NT2/D1 (cell line): ENCODE results near the gene APOA4.

Experiments used
- DNase-seq: peaks from one replicate; pipeline ENCODE4 v3.0.0-alpha.2; 2011; ENCODE audit warnings: low read depth, low spot score
- H3K27me3 ChIP-seq: 2 replicates; pipeline ENCODE4 v1.6.0; 2011; ENCODE audit warnings: mild to moderate bottlenecking; ENCODE audit not compliant: insufficient read length, insufficient read depth
- H3K36me3 ChIP-seq: 2 replicates; pipeline ENCODE4 v1.6.1; 2011; ENCODE audit warnings: mild to moderate bottlenecking, low read length, mixed read lengths; ENCODE audit not compliant: insufficient read depth, insufficient read length
- H3K4me1 ChIP-seq: 2 replicates; pipeline ENCODE4 v1.5.1; 2011; ENCODE audit not compliant: insufficient read depth, insufficient read length
- H3K4me3 ChIP-seq: 2 replicates; pipeline ENCODE4 v1.5.1; 2011; ENCODE audit warnings: low read depth; ENCODE audit not compliant: insufficient read length
- H3K9ac ChIP-seq: 2 replicates; pipeline ENCODE4 v1.6.0; 2011; ENCODE audit warnings: low read depth; ENCODE audit not compliant: insufficient read length
- H3K9me3 ChIP-seq: 2 replicates; pipeline ENCODE4 v1.5.1; 2011; ENCODE audit warnings: mild to moderate bottlenecking, low read length; ENCODE audit not compliant: insufficient read depth
- SUZ12 ChIP-seq: IDR thresholded peaks from 2 replicates; pipeline ENCODE4 v1.6.1; 2011; ENCODE audit not compliant: insufficient read length, insufficient read depth; ENCODE audit errors: extremely low read depth
- YY1 ChIP-seq: IDR thresholded peaks from 2 replicates; pipeline ENCODE4 v1.6.1; 2011; ENCODE audit not compliant: insufficient read length, insufficient read depth
- ZNF274 ChIP-seq: IDR thresholded peaks from 2 replicates; pipeline ENCODE4 v1.6.1; 2011; ENCODE audit warnings: mild to moderate bottlenecking, low read depth, low read length

Gene APOA4

GRCh38 chr11:116865696-116866095 is 42.6 kb upstream of the APOA4 start:
- Histone ChIP-seq H3K9me3 (no peaks in the 10 kb centered on the region), H3K36me3 (peaks cover 64% of the 10 kb centered on the region), H3K9ac (no peak overlapping the region), H3K27me3 (no peaks in the 10 kb centered on the region), H3K4me1 (no peaks in the 10 kb centered on the region), H3K4me3 (no peak overlapping the region)
- TF ChIP-seq ZNF274: no peak
- no peak for TF ChIP-seq YY1
- TF ChIP-seq SUZ12: no peak
- DNase-seq: no peak

GRCh38 chr11:116864531-116864930 is 41.4 kb upstream of the APOA4 start:
- Histone ChIP-seq H3K27me3 (no peaks in the 10 kb centered on the region), H3K36me3 (peaks cover 66% of the 10 kb centered on the region), H3K4me3 (no peak overlapping the region), H3K9me3 (no peaks in the 10 kb centered on the region), H3K4me1 (no peaks in the 10 kb centered on the region), H3K9ac (no peak overlapping the region)
- DNase-seq: no peak
- no peak for TF ChIP-seq YY1

- H3K9me3 ChIP-seq: no peaks in the 10 kb centered on the region
- H3K4me1 ChIP-seq: no peaks in the 10 kb centered on the region
- no peak for TF ChIP-seq ZNF274
- TF ChIP-seq SUZ12: no peak
- no peak for TF ChIP-seq YY1
- H3K4me3 ChIP-seq: no peak overlapping the region
- no peak overlapping the region for H3K9ac ChIP-seq
- DNase-seq: no peak
- no peaks in the 10 kb centered on the region for H3K27me3 ChIP-seq
- peaks cover 68% of the 10 kb centered on the region for H3K36me3 ChIP-seq
Observed at GRCh38 chr11:116862951-116863350, 39.8 kb upstream of the APOA4 start.

GRCh38 chr11:116862185-116862584 is 39.1 kb upstream of the APOA4 start:
- no peak overlapping the region for H3K4me3 ChIP-seq
- no peaks in the 10 kb centered on the region for H3K9me3 ChIP-seq
- no peaks in the 10 kb centered on the region for H3K27me3 ChIP-seq
- no peak for TF ChIP-seq ZNF274
- no peak for TF ChIP-seq SUZ12
- no peak for TF ChIP-seq YY1
- H3K9ac ChIP-seq: no peak overlapping the region
- DNase-seq: no peak
- H3K36me3 ChIP-seq: peaks cover 68% of the 10 kb centered on the region
- no peaks in the 10 kb centered on the region for H3K4me1 ChIP-seq

- Histone ChIP-seq H3K9me3 (no peaks in the 10 kb centered on the region), H3K27me3 (no peaks in the 10 kb centered on the region), H3K9ac (no peak overlapping the region), H3K4me1 (no peaks in the 10 kb centered on the region), H3K36me3 (peaks cover 65% of the 10 kb centered on the region), H3K4me3 (no peak overlapping the region)
- no peak for DNase-seq
- TF ChIP-seq YY1: no peak
- TF ChIP-seq ZNF274: no peak
- TF ChIP-seq SUZ12: no peak
Observed at GRCh38 chr11:116861539-116861938, 38.4 kb upstream of the APOA4 start.

GRCh38 chr11:116860303-116860702 is 37.2 kb upstream of the APOA4 start:
- H3K9ac ChIP-seq: no peak overlapping the region
- no peak overlapping the region for H3K4me3 ChIP-seq
- no peak for DNase-seq
- no peaks in the 10 kb centered on the region for H3K4me1 ChIP-seq
- TF ChIP-seq YY1 (no peak), SUZ12 (no peak), ZNF274 (no peak)
- no peaks in the 10 kb centered on the region for H3K9me3 ChIP-seq
- H3K36me3 ChIP-seq: peaks cover 71% of the 10 kb centered on the region
- no peaks in the 10 kb centered on the region for H3K27me3 ChIP-seq

- no peaks in the 10 kb centered on the region for H3K9me3 ChIP-seq
- TF ChIP-seq SUZ12: no peak
- no peak for TF ChIP-seq ZNF274
- TF ChIP-seq YY1: no peak
- H3K27me3 ChIP-seq: no peaks in the 10 kb centered on the region
- no peak for DNase-seq
- peaks cover 73% of the 10 kb centered on the region for H3K36me3 ChIP-seq
- H3K4me1 ChIP-seq: no peaks in the 10 kb centered on the region
- no peak overlapping the region for H3K9ac ChIP-seq
- no peak overlapping the region for H3K4me3 ChIP-seq
Observed at GRCh38 chr11:116859175-116859574, 36.1 kb upstream of the APOA4 start.

- H3K9ac ChIP-seq: no peak overlapping the region
- H3K9me3 ChIP-seq: no peaks in the 10 kb centered on the region
- TF ChIP-seq ZNF274: no peak
- no peak for TF ChIP-seq SUZ12
- no peak for TF ChIP-seq YY1
- H3K27me3 ChIP-seq: no peaks in the 10 kb centered on the region
- H3K4me1 ChIP-seq: no peaks in the 10 kb centered on the region
- H3K36me3 ChIP-seq: peaks cover 74% of the 10 kb centered on the region
- no peak for DNase-seq
- H3K4me3 ChIP-seq: no peak overlapping the region
Observed at GRCh38 chr11:116857936-116858335, 34.8 kb upstream of the APOA4 start.
